Anterior cingulate cortex (tissue), 58 donors: ENCODE data around the gene SLC19A1.

Experiments used
- DNase-seq, 58 donors: peaks; one replicate each; lab custom pipeline; 2025; lab: John Stamatoyannopoulos, UW

The SLC19A1 gene

GRCh38 chr21:45497846-45498645, 44.2 kb downstream of the SLC19A1 start:
- no peak for DNase-seq

- no peak for DNase-seq
These were observed 45.0 kb downstream of the SLC19A1 start for GRCh38 chr21:45496968-45497845.

- DNase-seq: no peak
These were observed 45.9 kb downstream of the SLC19A1 start for GRCh38 chr21:45496151-45496967.

GRCh38 chr21:45494851-45495680, 47.2 kb downstream of the SLC19A1 start:
- DNase-seq: no peak

- no peak for DNase-seq
These were observed 47.9 kb downstream of the SLC19A1 start for GRCh38 chr21:45494135-45494850.

- DNase-seq: no peak
These were observed 48.7 kb downstream of the SLC19A1 start for GRCh38 chr21:45493401-45494001.

GRCh38 chr21:45492765-45493164, 49.5 kb downstream of the SLC19A1 start:
- DNase-seq: no peak

GRCh38 chr21:45491623-45492022, 50.6 kb downstream of the SLC19A1 start:
- no peak for DNase-seq

GRCh38 chr21:45491056-45491455, 51.2 kb downstream of the SLC19A1 start:
- no peak for DNase-seq

GRCh38 chr21:45490049-45490731, 52.0 kb downstream of the SLC19A1 start:
- no peak for DNase-seq

GRCh38 chr21:45489722-45489982, 52.6 kb downstream of the SLC19A1 start:
- no peak for DNase-seq

- no peak for DNase-seq
These were observed 53.1 kb downstream of the SLC19A1 start for GRCh38 chr21:45488931-45489721.

- no peak for DNase-seq
These were observed 54.2 kb downstream of the SLC19A1 start for GRCh38 chr21:45487891-45488600.

- DNase-seq: no peak
These were observed 55.0 kb downstream of the SLC19A1 start for GRCh38 chr21:45487161-45487806.

- DNase-seq: no peak
These were observed 55.6 kb downstream of the SLC19A1 start for GRCh38 chr21:45486443-45487160.
